Epithelial cell of proximal tubule (primary cell): ENCODE data around the gene CYP4F8. TPM values are rescaled to one million over a fixed set of nuclear protein-coding genes. Genes with fewer than 3 reads are reported as not detected.
"Not testable (repeated sequence)": the region's sequence is repeated elsewhere in the genome, so short reads cannot be mapped to it uniquely, and the experiment has no call there.

Experiments
- DNase-seq: peaks from one replicate; pipeline ENCODE4 v3.0.0-alpha.2; 2011; ENCODE audit warnings: low read depth
- H3K4me3 ChIP-seq: 2 replicates; pipeline ENCODE4 v1.5.1; 2011; ENCODE audit warnings: low read depth, mild to moderate bottlenecking, low read length
- total RNA-seq: library from RNA; depleted of rRNA; stranded (reverse); fragments of >200 nt; gene quantifications from 2 replicates; pipeline ENCODE4 v1.2.3, GENCODE V29; 2015
- TF ChIP-seq, protein P1 (sequence below): conservative IDR thresholded peaks from 2 replicates; pipeline ENCODE4 v1.5.1; 2012; ENCODE audit warnings: low read depth, mild to moderate bottlenecking, low read length

CYP4F8 gene
- total RNA-seq, 1 donor from 2014 or later: not detected

GRCh38 chr19:15672580-15673175 is 57.7 kb downstream of the CYP4F8 start, which contains the start of gene CYP4F12:
Gene CYP4F12, plus strand, starts transcription at chr19:15673087. Its CDS starts 443 bp downstream, at chr19:15673530.
- no peak for DNase-seq
- no peak within 1 kb of the TSS for H3K4me3 ChIP-seq
- TF ChIP-seq, protein P1, sequence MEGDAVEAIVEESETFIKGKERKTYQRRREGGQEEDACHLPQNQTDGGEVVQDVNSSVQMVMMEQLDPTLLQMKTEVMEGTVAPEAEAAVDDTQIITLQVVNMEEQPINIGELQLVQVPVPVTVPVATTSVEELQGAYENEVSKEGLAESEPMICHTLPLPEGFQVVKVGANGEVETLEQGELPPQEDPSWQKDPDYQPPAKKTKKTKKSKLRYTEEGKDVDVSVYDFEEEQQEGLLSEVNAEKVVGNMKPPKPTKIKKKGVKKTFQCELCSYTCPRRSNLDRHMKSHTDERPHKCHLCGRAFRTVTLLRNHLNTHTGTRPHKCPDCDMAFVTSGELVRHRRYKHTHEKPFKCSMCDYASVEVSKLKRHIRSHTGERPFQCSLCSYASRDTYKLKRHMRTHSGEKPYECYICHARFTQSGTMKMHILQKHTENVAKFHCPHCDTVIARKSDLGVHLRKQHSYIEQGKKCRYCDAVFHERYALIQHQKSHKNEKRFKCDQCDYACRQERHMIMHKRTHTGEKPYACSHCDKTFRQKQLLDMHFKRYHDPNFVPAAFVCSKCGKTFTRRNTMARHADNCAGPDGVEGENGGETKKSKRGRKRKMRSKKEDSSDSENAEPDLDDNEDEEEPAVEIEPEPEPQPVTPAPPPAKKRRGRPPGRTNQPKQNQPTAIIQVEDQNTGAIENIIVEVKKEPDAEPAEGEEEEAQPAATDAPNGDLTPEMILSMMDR: no peak

DNA sequence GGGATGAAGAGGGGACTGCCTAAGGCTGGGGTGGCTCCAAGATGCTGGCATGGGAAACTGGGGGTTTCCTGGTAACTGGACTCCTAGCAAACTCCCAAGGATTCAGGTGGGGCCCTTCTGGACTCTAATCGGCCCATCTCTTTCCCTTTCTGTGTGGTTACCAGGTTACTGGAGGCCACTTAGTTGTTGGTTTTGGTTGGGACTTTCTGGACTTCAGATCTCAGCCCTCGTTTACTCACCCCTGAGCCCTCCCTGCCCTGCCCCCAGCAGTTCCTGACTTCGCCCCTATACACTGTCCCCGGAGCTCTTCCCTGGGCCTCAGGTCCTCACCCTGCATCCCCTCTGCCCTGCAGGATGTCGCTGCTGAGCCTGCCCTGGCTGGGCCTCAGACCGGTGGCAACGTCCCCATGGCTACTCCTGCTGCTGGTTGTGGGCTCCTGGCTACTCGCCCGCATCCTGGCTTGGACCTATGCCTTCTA is 58.2 kb downstream of the CYP4F8 start:
- DNase-seq: no peak
- TF ChIP-seq, protein P1: no peak
- no peak overlapping the region for H3K4me3 ChIP-seq

- TF ChIP-seq, protein P1: no peak
- H3K4me3 ChIP-seq: no peak overlapping the region
- DNase-seq: no peak
These were observed 60.5 kb downstream of the CYP4F8 start for GRCh38 chr19:15675560-15675959.

GRCh38 chr19:15679089-15679488 is 64.1 kb downstream of the CYP4F8 start:
- TF ChIP-seq, protein P1: no peak
- no peak overlapping the region for H3K4me3 ChIP-seq
- DNase-seq: no peak

GRCh38 chr19:15679865-15680264 is 64.8 kb downstream of the CYP4F8 start:
- not testable (repeated sequence) for H3K4me3 ChIP-seq, DNase-seq

Other genes with a start within 250 kb of the CYP4F8 start
- gene AKAP8, start 235.4 kb upstream of the CYP4F8 start, total RNA-seq: 14.1 and 23.8 TPM in 2 replicates
- gene AKAP8L, start 196.2 kb upstream of the CYP4F8 start, total RNA-seq: 52.2 and 89.9 TPM in 2 replicates
- gene WIZ, start 165.3 kb upstream of the CYP4F8 start, total RNA-seq: 19.9 and 32.5 TPM in 2 replicates
- not detected in 2 replicates for gene RASAL3, start 150.7 kb upstream of the CYP4F8 start, total RNA-seq
- gene PGLYRP2, start 135.7 kb upstream of the CYP4F8 start, total RNA-seq: not detected in 2 replicates
- gene CYP4F22, start 106.7 kb upstream of the CYP4F8 start, total RNA-seq: not detected in 2 replicates
- gene CYP4F3, start 25.7 kb downstream of the CYP4F8 start, total RNA-seq: not detected in 2 replicates
- gene CYP4F12, start 57.9 kb downstream of the CYP4F8 start, total RNA-seq: not detected in 2 replicates
- gene OR10H2, start 112.8 kb downstream of the CYP4F8 start, total RNA-seq: not detected in 2 replicates
- not detected in 2 replicates for gene OR10H3, start 122.8 kb downstream of the CYP4F8 start, total RNA-seq
- gene OR10H5, start 172.4 kb downstream of the CYP4F8 start, total RNA-seq: not detected in 2 replicates
- not detected in 2 replicates for gene OR10H1, start 200.4 kb downstream of the CYP4F8 start, total RNA-seq